WERI-Rb-1 (cell line): ENCODE data around the gene PRKCA.

ENCODE experiments used
- DNase-seq: peaks from one replicate; pipeline ENCODE4 v3.0.0-alpha.2; 2020
- H3K27ac ChIP-seq: fragments of 250-450 bp; sonication (Bioruptor Pico); 2 replicates; pipeline ENCODE4 v1.5.1; 2020; ENCODE audit warnings: mild to moderate bottlenecking, moderate library complexity
- H3K27me3 ChIP-seq: fragments of 250-450 bp; sonication (Bioruptor Pico); 2 replicates; pipeline ENCODE4 v1.5.1; 2021; ENCODE audit warnings: mild to moderate bottlenecking, low read depth, moderate library complexity; ENCODE audit not compliant: insufficient read depth, severe bottlenecking
- H3K36me3 ChIP-seq: fragments of 250-450 bp; sonication (Bioruptor Pico); 2 replicates; pipeline ENCODE4 v1.5.1; 2020; ENCODE audit warnings: mild to moderate bottlenecking, moderate library complexity
- H3K4me3 ChIP-seq: 2 replicates; pipeline ENCODE4 v1.5.1; 2011; ENCODE audit warnings: low read depth, mild to moderate bottlenecking, control low read depth, low read length
- H3K9me3 ChIP-seq: fragments of 250-450 bp; sonication (Bioruptor Pico); 2 replicates; pipeline ENCODE4 v1.5.1; 2021; ENCODE audit warnings: mild to moderate bottlenecking, moderate library complexity; ENCODE audit not compliant: severe bottlenecking
- TF ChIP-seq, protein P1 (sequence below): IDR thresholded peaks from 2 replicates; pipeline ENCODE4 v1.5.1; 2011; ENCODE audit warnings: low read depth, mild to moderate bottlenecking, control low read depth, inconsistent platforms, low read length

PRKCA gene

DNA sequence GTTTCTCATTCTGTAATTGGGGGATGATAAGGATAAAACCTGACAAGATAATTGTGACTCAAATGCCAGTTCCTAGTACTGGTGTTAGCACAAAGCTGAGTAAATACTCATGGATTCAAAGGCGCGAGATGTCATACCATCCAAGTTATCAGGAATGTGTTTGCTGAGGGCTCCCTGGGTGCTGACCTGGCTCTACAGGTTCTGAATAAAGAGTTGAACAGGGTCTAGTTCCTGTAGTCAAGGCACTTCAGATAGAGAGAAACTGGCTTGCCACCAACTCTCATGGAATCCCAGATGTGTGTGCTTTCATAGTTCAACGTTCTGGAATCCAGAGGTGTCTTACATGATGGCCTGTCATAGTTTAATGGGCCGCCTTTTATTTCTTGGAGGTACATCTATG is 141.6 kb downstream of the PRKCA start:
- Histone ChIP-seq H3K36me3 (no peaks in the 10 kb centered on the region), H3K9me3 (no peaks in the 10 kb centered on the region), H3K27ac (no peak overlapping the region), H3K4me3 (no peak overlapping the region), H3K27me3 (no peaks in the 10 kb centered on the region)
- no peak for DNase-seq
- TF ChIP-seq, protein P1, sequence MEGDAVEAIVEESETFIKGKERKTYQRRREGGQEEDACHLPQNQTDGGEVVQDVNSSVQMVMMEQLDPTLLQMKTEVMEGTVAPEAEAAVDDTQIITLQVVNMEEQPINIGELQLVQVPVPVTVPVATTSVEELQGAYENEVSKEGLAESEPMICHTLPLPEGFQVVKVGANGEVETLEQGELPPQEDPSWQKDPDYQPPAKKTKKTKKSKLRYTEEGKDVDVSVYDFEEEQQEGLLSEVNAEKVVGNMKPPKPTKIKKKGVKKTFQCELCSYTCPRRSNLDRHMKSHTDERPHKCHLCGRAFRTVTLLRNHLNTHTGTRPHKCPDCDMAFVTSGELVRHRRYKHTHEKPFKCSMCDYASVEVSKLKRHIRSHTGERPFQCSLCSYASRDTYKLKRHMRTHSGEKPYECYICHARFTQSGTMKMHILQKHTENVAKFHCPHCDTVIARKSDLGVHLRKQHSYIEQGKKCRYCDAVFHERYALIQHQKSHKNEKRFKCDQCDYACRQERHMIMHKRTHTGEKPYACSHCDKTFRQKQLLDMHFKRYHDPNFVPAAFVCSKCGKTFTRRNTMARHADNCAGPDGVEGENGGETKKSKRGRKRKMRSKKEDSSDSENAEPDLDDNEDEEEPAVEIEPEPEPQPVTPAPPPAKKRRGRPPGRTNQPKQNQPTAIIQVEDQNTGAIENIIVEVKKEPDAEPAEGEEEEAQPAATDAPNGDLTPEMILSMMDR, result no peak

DNA sequence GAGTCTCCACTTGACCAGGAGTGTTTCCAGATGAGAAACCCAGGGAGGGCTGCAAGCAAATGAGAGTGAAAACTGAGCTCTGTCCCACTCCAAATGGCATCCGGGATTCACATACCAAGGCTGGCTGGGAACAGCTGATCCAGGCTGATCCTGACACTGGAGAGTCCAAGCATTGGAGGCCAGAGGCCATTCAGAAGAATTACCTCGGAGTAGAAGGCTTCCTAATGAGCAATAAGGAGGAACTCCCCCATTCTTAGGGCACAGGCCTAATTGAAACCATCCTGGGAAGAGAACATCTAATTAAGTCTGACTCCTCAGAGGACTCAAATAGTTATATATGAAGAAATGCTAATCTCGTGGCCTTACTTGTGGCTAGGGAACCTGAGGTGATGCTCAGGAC is 142.8 kb downstream of the PRKCA start:
- TF ChIP-seq, protein P1, result no peak
- DNase-seq, result no peak
- H3K27ac ChIP-seq, result no peak overlapping the region

DNA sequence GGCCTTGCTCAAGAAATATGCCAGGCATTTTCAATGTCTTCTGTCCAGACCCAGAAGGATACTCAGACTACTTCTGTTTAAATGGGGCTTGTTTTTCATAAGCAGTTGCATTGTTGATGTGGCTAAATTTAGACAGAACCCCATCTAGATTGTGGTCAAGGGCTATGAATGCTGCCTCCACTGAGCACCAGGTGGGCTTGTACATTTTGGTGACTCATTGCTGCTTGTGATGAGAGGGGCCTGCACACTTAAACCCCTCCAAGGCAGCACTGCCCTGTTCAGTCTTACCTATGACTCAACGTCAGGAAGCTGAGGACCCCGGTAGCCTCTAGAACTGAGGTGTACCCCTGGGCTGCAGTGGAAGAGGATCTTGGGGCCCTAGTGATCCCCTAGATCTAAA is 144.0 kb downstream of the PRKCA start:
- H3K4me3 ChIP-seq, result no peak overlapping the region
- DNase-seq, result no peak
- H3K27me3 ChIP-seq, result no peaks in the 10 kb centered on the region
- H3K9me3 ChIP-seq, result no peaks in the 10 kb centered on the region
- H3K36me3 ChIP-seq, result no peaks in the 10 kb centered on the region
- no peak overlapping the region for H3K27ac ChIP-seq
- TF ChIP-seq, protein P1, result no peak

More for the DNA sequence above, 142.8 kb downstream of the PRKCA start:
- Histone ChIP-seq H3K27me3 (no peaks in the 10 kb centered on the region), H3K4me3 (no peak overlapping the region), H3K9me3 (no peaks in the 10 kb centered on the region), H3K36me3 (no peaks in the 10 kb centered on the region)

DNA sequence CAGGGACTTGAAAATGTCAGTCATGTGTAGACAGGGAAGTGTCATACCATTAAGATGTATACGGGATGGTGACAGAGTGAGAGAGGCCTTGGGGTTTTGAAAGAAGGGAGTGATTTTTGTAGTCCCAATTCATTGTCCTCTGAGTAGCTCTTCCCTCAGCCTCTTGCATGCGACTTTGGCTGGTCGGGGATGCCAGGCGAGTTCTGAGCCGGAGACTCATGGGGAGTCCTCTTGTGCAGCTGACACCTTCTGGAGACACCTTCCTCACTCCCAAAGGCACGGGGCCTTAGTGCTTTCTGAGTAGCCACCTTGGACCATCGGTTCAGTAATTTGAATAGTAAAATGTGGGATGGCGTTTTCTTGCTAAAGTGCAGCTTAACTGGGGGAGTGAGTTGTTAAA is 144.7 kb downstream of the PRKCA start:
- TF ChIP-seq, protein P1, result no peak
- Histone ChIP-seq H3K36me3 (no peaks in the 10 kb centered on the region), H3K27me3 (no peaks in the 10 kb centered on the region), H3K9me3 (no peaks in the 10 kb centered on the region), H3K27ac (no peak overlapping the region), H3K4me3 (no peak overlapping the region)
- DNase-seq, result no peak

DNA sequence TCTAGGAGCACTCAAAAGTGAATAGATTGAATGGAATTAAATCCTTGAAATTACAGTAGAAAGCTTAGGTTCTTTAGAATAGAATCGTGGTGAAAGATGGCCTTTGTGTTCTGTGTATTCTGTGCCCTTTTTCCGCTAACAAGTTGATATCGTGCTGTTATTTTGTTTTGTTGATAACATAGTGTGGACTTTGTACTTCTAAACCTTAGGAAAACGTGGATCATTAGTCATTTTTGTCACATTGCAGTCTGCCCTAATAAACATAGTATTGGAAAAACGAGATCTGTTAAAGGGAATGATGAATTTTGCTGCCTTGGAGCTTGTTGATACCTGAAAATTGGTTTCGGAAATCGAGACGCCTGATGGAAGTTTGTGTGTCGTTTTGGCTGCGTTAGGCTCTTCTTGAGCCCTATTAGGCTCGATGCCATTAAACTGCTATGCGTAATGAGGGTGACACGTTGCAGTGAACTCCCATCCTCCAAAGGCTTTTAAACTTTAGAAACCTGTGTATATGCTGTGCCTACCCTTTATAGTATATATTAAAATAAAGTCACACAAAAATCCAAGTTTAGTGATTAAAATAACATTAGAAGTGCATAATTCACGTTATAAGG is 145.7 kb downstream of the PRKCA start:
- Histone ChIP-seq H3K4me3 (no peak overlapping the region), H3K36me3 (no peaks in the 10 kb centered on the region), H3K27me3 (no peaks in the 10 kb centered on the region), H3K9me3 (no peaks in the 10 kb centered on the region), H3K27ac (no peak overlapping the region)
- TF ChIP-seq, protein P1, result no peak
- no peak for DNase-seq

DNA sequence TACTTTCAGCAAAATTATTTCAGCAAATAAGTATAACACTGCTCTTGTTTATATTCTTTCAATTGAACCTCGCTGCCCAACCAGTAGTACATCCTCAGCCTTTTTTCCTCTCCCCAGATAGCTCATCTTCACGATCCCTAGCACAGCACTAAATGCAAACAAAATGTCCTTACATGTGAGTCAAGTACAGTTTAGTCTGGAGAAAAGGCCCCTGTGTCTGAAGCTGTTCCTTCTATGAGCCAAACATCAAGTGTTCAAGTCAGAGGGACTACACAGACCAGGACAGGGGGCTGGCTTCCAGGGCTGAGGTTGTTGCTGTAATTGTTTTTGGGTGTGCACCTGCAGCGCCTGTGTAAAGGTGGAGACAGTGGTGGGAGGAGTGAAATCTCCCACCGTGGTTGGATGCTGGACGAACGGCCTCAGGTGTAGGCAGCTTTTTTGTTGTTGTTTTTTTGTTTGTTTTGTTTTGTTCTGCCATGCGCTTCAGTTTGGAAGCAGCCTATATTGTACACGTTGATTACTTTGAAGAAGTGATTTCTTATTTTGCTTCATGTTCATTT is 147.1 kb downstream of the PRKCA start:
- no peaks in the 10 kb centered on the region for H3K36me3 ChIP-seq
- no peaks in the 10 kb centered on the region for H3K27me3 ChIP-seq
- no peaks in the 10 kb centered on the region for H3K9me3 ChIP-seq
- no peak overlapping the region for H3K4me3 ChIP-seq
- no peak for DNase-seq
- TF ChIP-seq, protein P1, result no peak
- H3K27ac ChIP-seq, result no peak overlapping the region
